SK-N-MC (cell line): ENCODE results near the gene REEP3.

ENCODE experiments used
- EZH2 ChIP-seq: fragments of 200-600 bp; sonication (generic); IDR thresholded peaks from one replicate; pipeline ENCODE4 v1.6.1; 2017; ENCODE audit warnings: antibody characterized with exemption
- FOXP2 ChIP-seq: optimal IDR thresholded peaks from 2 replicates; pipeline ENCODE3; 2011; ENCODE audit warnings: mild to moderate bottlenecking, moderate library complexity; ENCODE audit not compliant: insufficient read depth; ENCODE audit errors: extremely low read length, control extremely low read depth
- POLR2AphosphoS5 ChIP-seq: IDR thresholded peaks from 2 replicates; pipeline ENCODE4 v1.6.1; 2012; ENCODE audit warnings: mild to moderate bottlenecking, low read depth, low read length, borderline replicate concordance

DNA sequence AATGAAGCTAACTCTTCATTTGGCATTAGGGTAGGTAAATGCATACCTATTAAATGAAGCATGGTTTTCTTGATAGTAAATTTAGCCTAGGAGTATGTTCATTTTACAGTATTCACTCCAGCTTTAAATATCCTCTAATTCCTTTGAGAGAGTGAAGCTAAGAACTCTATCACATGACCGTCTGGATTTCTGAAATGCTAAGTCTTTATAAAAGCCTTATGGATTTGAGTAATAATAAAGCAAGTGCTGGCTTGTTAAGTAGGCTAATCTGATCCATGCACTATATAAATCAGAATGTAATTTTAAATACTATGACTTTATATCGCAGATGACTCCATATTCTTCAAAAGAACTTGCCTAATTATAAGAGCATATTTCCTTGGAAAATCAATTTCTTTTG, 64.8 kb downstream of the REEP3 start:
- TF ChIP-seq EZH2, result no peak
- TF ChIP-seq POLR2AphosphoS5, result no peak
- TF ChIP-seq FOXP2, result no peak
